Mucosa of descending colon (tissue), 3 donors: ENCODE data around the gene CPTP. TPM values are rescaled to one million over a fixed set of nuclear protein-coding genes. Genes with fewer than 3 reads are reported as not detected.
"Not testable (repeated sequence)": the region's sequence is repeated elsewhere in the genome, so short reads cannot be mapped to it uniquely, and the experiment has no call there.

Source experiments
- ATAC-seq: fragments of 200-7000 bp; cut with Tn5 transposase; one replicate; pipeline ENCODE4 v1.9.1; 2020; ENCODE audit warnings: mild to moderate bottlenecking, moderate library complexity
- DNase-seq, 3 donors: peaks; one replicate each; pipeline ENCODE4 v3.0.0-alpha.2; 2020
- H3K36me3 ChIP-seq: fragments of 200-600 bp; one replicate; pipeline ENCODE4 v1.8.0; 2021; ENCODE audit warnings: low read depth, mild to moderate bottlenecking
- H3K4me1 ChIP-seq: fragments of 200-600 bp; one replicate; pipeline ENCODE4 v1.8.0; 2021; ENCODE audit warnings: low read depth, mild to moderate bottlenecking
- H3K4me3 ChIP-seq: fragments of 200-600 bp; one replicate; pipeline ENCODE4 v1.8.0; 2021; ENCODE audit warnings: mild to moderate bottlenecking
- H3K9me3 ChIP-seq: fragments of 200-600 bp; one replicate; pipeline ENCODE4 v1.8.0; 2021; ENCODE audit warnings: mild to moderate bottlenecking
- intact Hi-C, 2 donors: fragments of 100-400 bp; cut with DNase I in 1 of 2; cut with micrococcal nuclease in 1 of 2; formaldehyde crosslinking; loops; one replicate each; pipeline versions ENCODE4 v1.11.0 to v1.11.1; 2022; cut with DNase I, micrococcal nuclease
- total RNA-seq, 3 donors: library from RNA; stranded (reverse); fragmentation: NEBNext Ultra II Directional in 2 of 3; extraction: Animal tissue kit (Norgen Biotek cat#: 25700) in 2 of 3; gene quantifications; one replicate each; pipeline versions ENCODE4 v1.2.1 to v1.2.4, GENCODE V29; 2021 to 2023
- TF ChIP-seq, protein P1 (sequence below): fragments of 200-600 bp; IDR thresholded peaks from one replicate; pipeline ENCODE4 v1.8.0; 2022; ENCODE audit warnings: antibody characterized with exemption, mild to moderate bottlenecking
- donor health status: DM: no; HTN: no; CAD: no; lungs with moderate emphysema.
- donor health status: DM: no; HTN: no; CAD: no.
- donor health status: DM: no; HTN: yes; CAD: no.

CPTP gene
- total RNA-seq, 3 donors from 2014 or later: 41.2 to 77.9 (median 55.5) TPM

DNA sequence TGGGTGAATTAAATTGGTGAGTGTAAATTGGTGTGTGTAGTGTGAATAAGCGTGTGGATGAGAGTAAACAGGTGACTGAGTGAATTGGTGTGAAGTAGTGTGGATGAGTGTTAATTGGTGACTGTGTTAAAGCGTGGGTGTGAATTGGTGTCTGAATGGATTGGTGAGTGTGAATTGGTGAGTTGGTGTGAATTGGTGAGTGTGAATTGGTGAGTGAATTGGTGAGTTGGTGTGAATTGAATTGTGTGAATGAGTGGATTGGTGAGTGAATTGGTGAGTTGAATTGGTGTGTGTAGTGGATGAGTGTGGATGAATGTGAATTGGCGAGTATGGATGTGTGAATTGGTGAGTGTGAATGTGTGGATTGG is 42.1 kb downstream of the CPTP start:
- no peaks in the 10 kb centered on the region for H3K9me3 ChIP-seq
- H3K36me3 ChIP-seq: no peaks in the 10 kb centered on the region
- intact Hi-C loops: no loop called here
- ATAC-seq (no peak), DNase-seq (no peak)
- TF ChIP-seq, protein P1, sequence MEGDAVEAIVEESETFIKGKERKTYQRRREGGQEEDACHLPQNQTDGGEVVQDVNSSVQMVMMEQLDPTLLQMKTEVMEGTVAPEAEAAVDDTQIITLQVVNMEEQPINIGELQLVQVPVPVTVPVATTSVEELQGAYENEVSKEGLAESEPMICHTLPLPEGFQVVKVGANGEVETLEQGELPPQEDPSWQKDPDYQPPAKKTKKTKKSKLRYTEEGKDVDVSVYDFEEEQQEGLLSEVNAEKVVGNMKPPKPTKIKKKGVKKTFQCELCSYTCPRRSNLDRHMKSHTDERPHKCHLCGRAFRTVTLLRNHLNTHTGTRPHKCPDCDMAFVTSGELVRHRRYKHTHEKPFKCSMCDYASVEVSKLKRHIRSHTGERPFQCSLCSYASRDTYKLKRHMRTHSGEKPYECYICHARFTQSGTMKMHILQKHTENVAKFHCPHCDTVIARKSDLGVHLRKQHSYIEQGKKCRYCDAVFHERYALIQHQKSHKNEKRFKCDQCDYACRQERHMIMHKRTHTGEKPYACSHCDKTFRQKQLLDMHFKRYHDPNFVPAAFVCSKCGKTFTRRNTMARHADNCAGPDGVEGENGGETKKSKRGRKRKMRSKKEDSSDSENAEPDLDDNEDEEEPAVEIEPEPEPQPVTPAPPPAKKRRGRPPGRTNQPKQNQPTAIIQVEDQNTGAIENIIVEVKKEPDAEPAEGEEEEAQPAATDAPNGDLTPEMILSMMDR: no peak
- peaks cover 2% of the 10 kb centered on the region for H3K4me1 ChIP-seq
- no peak overlapping the region for H3K4me3 ChIP-seq

DNA sequence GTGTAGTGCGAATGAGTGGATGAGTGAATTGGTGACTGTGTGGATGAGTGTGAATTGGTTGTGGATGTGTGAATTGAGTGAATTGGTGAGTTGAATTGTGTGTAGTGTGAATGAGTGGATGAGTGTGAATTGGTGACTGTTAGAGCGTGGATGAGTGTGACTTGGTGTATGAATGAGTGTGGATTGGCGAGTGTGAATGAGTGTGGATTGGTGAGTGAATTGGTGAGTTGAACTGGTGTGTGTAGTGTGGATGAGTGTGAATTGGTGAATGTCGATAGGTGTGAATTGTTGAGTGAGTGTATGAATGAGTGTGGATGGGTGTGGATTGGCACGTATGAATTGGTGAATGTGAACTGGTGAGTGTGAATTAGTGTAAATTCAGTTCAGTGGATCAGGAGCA is 42.7 kb downstream of the CPTP start:
- H3K9me3 ChIP-seq: no peaks in the 10 kb centered on the region
- no peak for DNase-seq
- H3K36me3 ChIP-seq: no peaks in the 10 kb centered on the region
- intact Hi-C loops: no loop called here
- no peak overlapping the region for H3K4me3 ChIP-seq
- peaks cover 8% of the 10 kb centered on the region for H3K4me1 ChIP-seq
- ATAC-seq: no peak
- TF ChIP-seq, protein P1: no peak

DNA sequence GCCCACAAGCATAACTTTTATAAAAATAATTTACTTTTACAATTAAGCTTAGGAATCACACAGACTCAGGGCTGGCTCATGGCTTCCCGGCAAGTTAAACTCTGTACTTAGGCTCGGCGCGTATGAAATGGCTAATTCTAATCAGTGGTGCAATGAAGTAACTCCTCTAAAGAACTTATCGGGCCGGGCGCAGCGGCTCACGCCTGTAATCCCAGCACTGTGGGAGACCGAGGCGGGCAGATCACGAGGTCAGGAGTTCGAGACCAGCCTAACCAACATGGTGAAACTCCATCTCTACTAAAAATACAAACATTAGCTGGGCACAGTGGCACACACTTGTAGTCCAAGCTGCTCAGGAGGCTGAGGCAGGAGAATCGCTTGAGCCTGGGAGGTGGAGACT is 45.5 kb downstream of the CPTP start:
- H3K9me3 ChIP-seq, H3K4me3 ChIP-seq, ATAC-seq, intact Hi-C loops, DNase-seq, H3K36me3 ChIP-seq: not testable (repeated sequence)
- H3K4me1 ChIP-seq: peaks cover 22% of the 10 kb centered on the region

DNA sequence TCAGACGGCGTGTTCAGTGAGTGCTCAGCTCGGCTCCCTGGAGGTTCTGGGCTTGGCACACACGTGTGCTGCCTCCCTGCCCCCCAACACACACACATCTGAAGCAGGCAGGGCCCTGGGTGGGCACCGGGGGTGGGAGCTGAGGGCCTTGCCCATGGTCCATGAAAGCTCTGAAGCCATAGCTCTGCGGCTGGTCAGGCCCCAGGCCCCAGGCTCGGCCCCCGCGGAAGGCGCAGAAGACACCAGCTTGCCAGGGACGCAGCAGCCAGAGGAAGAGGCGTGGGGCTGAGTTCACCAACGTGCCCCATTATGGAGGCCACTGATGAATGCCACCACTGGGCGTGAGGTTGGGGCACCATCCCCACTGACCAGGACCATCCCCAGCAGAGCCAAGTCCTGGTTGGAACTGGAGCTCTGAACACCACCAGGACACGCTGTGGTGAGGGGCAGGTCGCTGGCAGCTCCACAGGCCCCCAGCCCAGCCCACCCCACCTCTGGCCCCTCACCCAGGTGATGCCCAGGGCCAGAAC is 46.2 kb downstream of the CPTP start:
- no peak for ATAC-seq
- TF ChIP-seq, protein P1: no peak
- H3K4me1 ChIP-seq: peaks cover 23% of the 10 kb centered on the region
- intact Hi-C loops: no loop called here
- H3K9me3 ChIP-seq: no peaks in the 10 kb centered on the region
- H3K36me3 ChIP-seq: no peaks in the 10 kb centered on the region
- no peak overlapping the region for H3K4me3 ChIP-seq
- no peak for DNase-seq

DNA sequence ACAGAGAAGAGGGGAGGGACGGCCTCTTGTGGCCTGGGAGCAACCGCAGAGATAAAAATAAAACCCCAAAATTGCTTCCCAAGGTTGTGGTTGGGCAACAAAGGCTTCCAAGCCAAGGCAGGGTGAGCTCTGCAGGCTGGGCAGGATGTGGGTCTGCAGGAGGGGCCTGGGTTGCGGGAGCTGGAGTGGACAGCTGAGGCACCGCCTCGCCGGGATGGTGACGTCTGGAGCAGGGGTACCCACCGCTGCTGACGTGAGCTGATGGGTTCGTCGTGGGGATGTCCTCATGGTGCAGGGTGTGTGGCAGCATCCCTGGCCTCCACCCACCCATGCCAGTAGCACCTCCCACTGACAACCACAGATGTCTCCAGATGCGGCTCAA is 46.8 kb downstream of the CPTP start:
- TF ChIP-seq, protein P1: no peak
- Histone ChIP-seq H3K9me3 (no peaks in the 10 kb centered on the region), H3K4me1 (peaks cover 26% of the 10 kb centered on the region), H3K36me3 (no peaks in the 10 kb centered on the region), H3K4me3 (no peak overlapping the region)
- DNase-seq (peak in 1 of 3 donors; percentile 68), ATAC-seq (no peak)
- intact Hi-C loops: no loop called here

DNA sequence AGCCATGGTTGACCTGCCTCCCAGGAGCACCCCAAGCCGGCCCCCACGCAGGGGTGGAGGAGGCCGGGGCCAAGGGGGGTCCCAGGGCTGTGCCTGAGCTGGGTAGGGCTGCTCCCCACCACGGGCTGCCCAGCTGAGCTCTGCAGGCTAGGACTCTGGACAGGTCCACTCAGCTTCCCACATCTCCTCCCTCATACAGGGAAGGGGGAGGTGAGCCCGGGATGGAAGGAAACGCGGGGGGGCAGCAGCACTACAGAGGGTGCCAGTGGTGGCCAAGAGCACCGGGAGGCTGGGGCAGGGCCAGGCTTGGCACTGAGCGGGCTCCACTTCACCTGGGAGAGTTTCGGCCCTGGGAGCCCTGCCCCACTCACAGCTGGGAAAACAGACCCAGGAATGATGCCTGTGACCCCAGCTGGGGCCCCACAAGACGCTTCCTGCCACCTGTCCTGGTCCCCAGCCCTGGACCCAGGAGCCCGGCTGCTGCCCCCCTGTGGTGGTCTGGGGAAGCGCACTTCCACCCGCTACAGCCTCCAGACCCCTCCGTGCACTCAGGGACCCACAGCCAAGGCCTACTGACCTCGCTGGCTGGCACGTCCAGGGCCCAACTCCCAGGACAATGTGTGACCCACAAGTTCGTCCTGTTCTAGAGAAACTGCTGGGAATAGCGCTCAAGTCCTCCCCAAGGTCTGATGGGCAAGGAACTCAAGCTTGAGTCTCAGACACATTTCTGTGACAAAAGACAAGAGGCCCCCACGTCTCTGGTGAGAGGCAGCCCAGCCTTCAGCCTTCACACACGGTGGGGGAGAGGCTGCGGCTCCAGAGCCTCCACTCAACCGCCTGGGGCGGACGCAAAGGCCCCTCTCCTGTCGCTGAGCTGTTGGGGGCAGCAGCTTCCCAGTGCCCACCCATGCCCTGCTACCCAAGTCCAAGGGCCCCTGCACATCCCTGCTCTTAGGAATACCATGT is 47.4 kb downstream of the CPTP start:
- intact Hi-C loops: no loop called here
- ATAC-seq: peak; percentile 58

More for the DNA sequence above, 47.4 kb downstream of the CPTP start:
- Histone ChIP-seq H3K9me3 (no peaks in the 10 kb centered on the region), H3K36me3 (no peaks in the 10 kb centered on the region), H3K4me1 (peaks cover 26% of the 10 kb centered on the region), H3K4me3 (no peak overlapping the region)
- DNase-seq: peak; percentile 79 to 83 (median 80)
- TF ChIP-seq, protein P1: peak; percentile 98
